Measurements from ENCODE around the gene ALPL. TPM values are rescaled to one million over a fixed set of nuclear protein-coding genes. Genes with fewer than 3 reads are reported as not detected.

Gene ALPL
- total RNA-seq, 6 donors from 2014 or later, result 72.3 to 327 (median 182) TPM

GRCh38 chr1:21523297-21523813, 14.1 kb downstream of the ALPL start:
- TF ChIP-seq, protein P1, sequence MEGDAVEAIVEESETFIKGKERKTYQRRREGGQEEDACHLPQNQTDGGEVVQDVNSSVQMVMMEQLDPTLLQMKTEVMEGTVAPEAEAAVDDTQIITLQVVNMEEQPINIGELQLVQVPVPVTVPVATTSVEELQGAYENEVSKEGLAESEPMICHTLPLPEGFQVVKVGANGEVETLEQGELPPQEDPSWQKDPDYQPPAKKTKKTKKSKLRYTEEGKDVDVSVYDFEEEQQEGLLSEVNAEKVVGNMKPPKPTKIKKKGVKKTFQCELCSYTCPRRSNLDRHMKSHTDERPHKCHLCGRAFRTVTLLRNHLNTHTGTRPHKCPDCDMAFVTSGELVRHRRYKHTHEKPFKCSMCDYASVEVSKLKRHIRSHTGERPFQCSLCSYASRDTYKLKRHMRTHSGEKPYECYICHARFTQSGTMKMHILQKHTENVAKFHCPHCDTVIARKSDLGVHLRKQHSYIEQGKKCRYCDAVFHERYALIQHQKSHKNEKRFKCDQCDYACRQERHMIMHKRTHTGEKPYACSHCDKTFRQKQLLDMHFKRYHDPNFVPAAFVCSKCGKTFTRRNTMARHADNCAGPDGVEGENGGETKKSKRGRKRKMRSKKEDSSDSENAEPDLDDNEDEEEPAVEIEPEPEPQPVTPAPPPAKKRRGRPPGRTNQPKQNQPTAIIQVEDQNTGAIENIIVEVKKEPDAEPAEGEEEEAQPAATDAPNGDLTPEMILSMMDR (IDR thresholded peaks at IDR 0.05), result no peak
- TF ChIP-seq POLR2AphosphoS5 (IDR thresholded peaks at IDR 0.05), result no peak
- no peak for TF ChIP-seq POLR2A (IDR thresholded peaks at IDR 0.05)
- TF ChIP-seq EP300 (IDR thresholded peaks at IDR 0.05), result no peak
- H3K4me1 ChIP-seq, result peaks cover 0 to 27% (median 11%) of the 10 kb centered on the region in 4 donors
- H3K27ac ChIP-seq, result peak overlapping the region in 2 of 4 donors; percentile 26 to 85
- no peaks in the 10 kb centered on the region for H3K27me3 ChIP-seq
- WGBS, 2 donors, result 94 to 96% methylated on average over 6 of the region's 7 CpGs
- ATAC-seq (ENCODE audit: low FRiP score in 2 of 2) (no peak), DNase-seq (no peak)
- H3K36me3 ChIP-seq, result no peaks in the 10 kb centered on the region
- no peaks in the 10 kb centered on the region for H3K9me3 ChIP-seq
- no peak overlapping the region for H3K4me3 ChIP-seq

DNA sequence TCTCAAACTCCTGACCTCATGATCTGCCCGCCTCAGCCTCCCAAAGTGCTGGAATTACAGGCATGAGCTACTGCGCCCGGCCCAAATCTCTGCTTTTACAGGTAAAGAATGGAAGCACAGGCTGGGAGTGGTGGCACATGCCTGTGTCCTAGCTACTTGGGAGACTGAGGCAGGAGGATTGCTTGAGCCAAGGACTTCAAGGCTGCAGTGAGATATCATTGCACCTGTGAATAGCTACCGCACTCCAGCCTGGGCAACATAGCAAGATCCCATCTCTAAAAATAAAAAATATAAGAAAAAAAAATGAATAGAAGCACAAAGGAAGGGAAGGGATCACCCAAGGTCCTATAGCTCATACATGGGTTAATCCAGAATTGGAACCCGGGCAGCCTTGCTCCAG, 15.0 kb downstream of the ALPL start:
- no peaks in the 10 kb centered on the region for H3K36me3 ChIP-seq
- ATAC-seq (ENCODE audit: low FRiP score in 2 of 2), result no peak
- DNase-seq, result no peak
- H3K4me3 ChIP-seq, result no peak overlapping the region
- H3K9me3 ChIP-seq, result no peaks in the 10 kb centered on the region
- H3K27me3 ChIP-seq, result no peaks in the 10 kb centered on the region
- WGBS, 2 donors, result 82 to 86% methylated on average over 5 of the region's 5 CpGs
- TF ChIP-seq, protein P1 (IDR thresholded peaks at IDR 0.05), result no peak
- TF ChIP-seq EP300 (IDR thresholded peaks at IDR 0.05), result no peak
- no peak for TF ChIP-seq POLR2AphosphoS5 (IDR thresholded peaks at IDR 0.05)
- TF ChIP-seq POLR2A (IDR thresholded peaks at IDR 0.05), result no peak
- H3K4me1 ChIP-seq, result peaks cover 0 to 27% (median 11%) of the 10 kb centered on the region in 4 donors
- peak overlapping the region in 2 of 4 donors; percentile 77 to 85 for H3K27ac ChIP-seq

DNA sequence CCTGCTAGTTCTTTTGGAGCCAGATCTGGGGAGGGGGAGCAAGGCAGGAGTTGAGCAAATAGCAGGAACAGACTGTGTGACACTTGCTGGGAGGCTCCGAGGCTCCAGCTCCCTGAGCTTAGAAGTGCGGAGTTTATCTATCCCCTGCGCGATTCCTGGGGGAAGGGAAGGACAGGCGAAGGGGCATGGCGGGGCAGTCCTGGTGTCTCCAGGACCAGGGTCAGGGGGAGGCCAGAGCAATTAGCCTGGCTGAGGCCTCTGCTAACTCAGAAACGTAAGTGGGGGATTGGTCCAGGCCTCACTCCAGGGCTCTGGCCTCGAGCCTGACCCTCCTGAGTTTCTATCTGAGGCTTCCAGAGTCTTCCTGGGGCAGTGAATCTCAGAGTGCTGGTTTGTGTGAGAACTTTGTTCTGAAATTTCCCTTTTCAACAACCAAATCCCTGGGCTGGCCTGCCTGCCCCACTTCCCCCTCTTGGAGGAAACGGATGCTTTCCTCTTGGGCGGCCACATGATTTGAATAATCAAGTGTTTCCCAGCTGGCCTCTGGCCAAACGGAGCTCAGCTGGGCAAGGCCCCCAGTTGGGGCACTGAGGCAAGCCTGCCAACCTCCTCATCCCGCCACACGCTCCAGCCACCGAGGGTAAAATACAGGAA, 15.6 kb downstream of the ALPL start:
- peak overlapping the region; percentile 23 to 85 (median 74) for H3K27ac ChIP-seq
- ATAC-seq (ENCODE audit: low FRiP score in 2 of 2), result peak; percentile 23 to 50
- no peaks in the 10 kb centered on the region for H3K27me3 ChIP-seq
- no peaks in the 10 kb centered on the region for H3K36me3 ChIP-seq
- no peak for TF ChIP-seq POLR2A (IDR thresholded peaks at IDR 0.05)
- TF ChIP-seq POLR2AphosphoS5 (IDR thresholded peaks at IDR 0.05), result no peak
- TF ChIP-seq EP300 (IDR thresholded peaks at IDR 0.05), result no peak
- TF ChIP-seq, protein P1 (IDR thresholded peaks at IDR 0.05), result no peak
- 33 to 61% methylated on average over 11 to 14 of the region's 14 CpGs for WGBS, 2 donors
- peak; percentile 37 to 52 for DNase-seq
- no peaks in the 10 kb centered on the region for H3K9me3 ChIP-seq
- H3K4me3 ChIP-seq, result no peak overlapping the region
- peaks cover 0 to 27% (median 8%) of the 10 kb centered on the region in 4 donors for H3K4me1 ChIP-seq

GRCh38 chr1:21525340-21525717, 16.1 kb downstream of the ALPL start:
- Histone ChIP-seq H3K27ac (peak overlapping the region in 3 of 4 donors; percentile 72 to 85 (median 77)), H3K4me1 (peaks cover 0 to 27% (median 8%) of the 10 kb centered on the region in 4 donors), H3K27me3 (no peaks in the 10 kb centered on the region), H3K36me3 (no peaks in the 10 kb centered on the region), H3K9me3 (no peaks in the 10 kb centered on the region), H3K4me3 (no peak overlapping the region)
- 71 to 77% methylated on average over 6 to 7 of the region's 7 CpGs for WGBS, 2 donors
- TF ChIP-seq POLR2AphosphoS5 (IDR thresholded peaks at IDR 0.05) (peak in 1 of 2 donors; percentile 14), EP300 (IDR thresholded peaks at IDR 0.05) (no peak)
- peak; percentile 12 to 50 for ATAC-seq (ENCODE audit: low FRiP score in 2 of 2)
- DNase-seq, result peak in 1 of 2 donors; percentile 56

DNA sequence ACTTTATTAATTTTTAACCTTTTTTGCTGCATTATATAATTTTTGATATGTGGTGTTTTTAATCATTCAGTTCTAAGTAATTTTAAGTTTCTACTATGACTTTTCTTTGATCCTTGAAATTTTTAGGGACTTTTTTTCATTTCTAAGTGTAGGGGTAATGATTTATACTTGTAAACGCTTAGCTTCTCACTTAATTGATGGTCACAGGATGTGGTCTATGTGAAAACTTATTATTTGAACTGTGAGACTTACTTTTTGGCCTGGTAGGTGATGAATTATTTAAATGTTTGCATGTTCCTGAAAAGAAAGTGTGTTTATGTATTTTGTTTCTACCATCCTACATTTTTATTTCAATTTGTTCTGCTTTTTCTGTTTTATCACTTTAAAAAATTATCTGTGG, 17.2 kb downstream of the ALPL start:
- Histone ChIP-seq H3K27me3 (no peaks in the 10 kb centered on the region), H3K9me3 (no peaks in the 10 kb centered on the region), H3K4me3 (no peak overlapping the region), H3K4me1 (peaks cover 0 to 27% (median 8%) of the 10 kb centered on the region in 4 donors), H3K27ac (peak overlapping the region in 1 of 4 donors; percentile 85), H3K36me3 (no peaks in the 10 kb centered on the region)
- no peak for TF ChIP-seq EP300 (IDR thresholded peaks at IDR 0.05)
- no peak for TF ChIP-seq POLR2AphosphoS5 (IDR thresholded peaks at IDR 0.05)
- TF ChIP-seq, protein P1 (IDR thresholded peaks at IDR 0.05), result no peak
- TF ChIP-seq POLR2A (IDR thresholded peaks at IDR 0.05), result no peak
- 52 to 68% methylated on average over 1 of the region's 1 CpG for WGBS, 2 donors
- DNase-seq, result no peak
- ATAC-seq (ENCODE audit: low FRiP score in 2 of 2), result no peak

Data from upper lobe of left lung (tissue), 6 donors.